Endothelial cell of umbilical vein (primary cell): ENCODE measurements around the gene CACNB4. TPM values are rescaled to one million over a fixed set of nuclear protein-coding genes. Genes with fewer than 3 reads are reported as not detected.

ENCODE experiments used
- BruUV-seq: library from RNA; stranded (reverse); fragments of 400-500 nt; replicated peaks from 2 replicates; lab custom pipeline; 2021; lab: Mats Ljungman, UMichigan
- CTCF ChIA-PET: fragments of 300-600, 350-600 bp; sonication (Branson Sonifier 250); formaldehyde crosslinking; loops from one replicate; lab custom pipeline; 2021; ENCODE audit warnings: antibody characterized with exemption, inconsistent platforms; lab: Charles Lee
- POLR2A ChIA-PET: fragments of 300-600, 350-600 bp; sonication (Branson Sonifier 250); formaldehyde crosslinking; loops from one replicate; lab custom pipeline; 2021; ENCODE audit warnings: antibody characterized with exemption, inconsistent platforms; lab: Charles Lee
- DNase-seq: peaks from one replicate; pipeline ENCODE4 v3.0.0-alpha.2; 2011; ENCODE audit warnings: low read depth, low spot score
- FAIRE-seq: peaks from 2 replicates; lab custom pipeline; 2011; peaks lifted over from hg19 to GRCh38; lab: Jason Lieb, UNC
- H2AFZ ChIP-seq: 2 replicates; pipeline ENCODE4 v1.6.0; 2012; ENCODE audit warnings: low read depth, low read length, control low read depth, inconsistent platforms
- H3K27ac ChIP-seq: 2 replicates; pipeline ENCODE4 v1.5.1; 2011; ENCODE audit warnings: low read depth, mild to moderate bottlenecking, control low read depth, low read length, moderate library complexity; ENCODE audit not compliant: insufficient read depth
- H3K27me3 ChIP-seq, 2 experiments: 2 replicates each; pipeline versions ENCODE4 v1.6.0 to v1.6.1; 2011; ENCODE audit warnings: low read length in 2 of 2, mixed read lengths in 1 of 2; ENCODE audit not compliant: control insufficient read depth in 2 of 2, insufficient read depth in 2 of 2
- H3K36me3 ChIP-seq, 2 experiments: 2 replicates in 1 of 2; 3 replicates in 1 of 2; pipeline ENCODE4 v1.5.1; 2011; ENCODE audit warnings: low read length in 2 of 2, mild to moderate bottlenecking in 1 of 2, moderate library complexity in 1 of 2; ENCODE audit not compliant: control insufficient read depth in 2 of 2, insufficient read depth in 2 of 2; ENCODE audit errors: extremely low read depth in 1 of 2
- H3K4me1 ChIP-seq: 3 replicates; pipeline ENCODE4 v1.5.1; 2011; ENCODE audit warnings: mild to moderate bottlenecking, low read length; ENCODE audit not compliant: control insufficient read depth, insufficient read depth; ENCODE audit errors: extremely low read depth
- H3K4me2 ChIP-seq: 2 replicates; pipeline ENCODE4 v1.6.1; 2011; ENCODE audit warnings: low read length, control low read depth, mixed read lengths; ENCODE audit not compliant: insufficient read depth
- H3K4me3 ChIP-seq, 3 experiments: fragments of 200-600 bp in 1 of 3; sonication (generic), shearing (Covaris generic) in 1 of 3; replicated peaks in 1 of 3; 2 replicates each; pipeline ENCODE4 v1.5.1; 2011 to 2016; ENCODE audit warnings: control low read depth in 3 of 3, low read length in 3 of 3, mild to moderate bottlenecking in 2 of 3, inconsistent platforms in 1 of 3, low read depth in 1 of 3, moderate library complexity in 1 of 3; ENCODE audit not compliant: insufficient read depth in 1 of 3
- H3K79me2 ChIP-seq: 2 replicates; pipeline ENCODE4 v1.6.0; 2012; ENCODE audit warnings: low read length, inconsistent platforms; ENCODE audit not compliant: control insufficient read depth, insufficient read depth
- H3K9ac ChIP-seq: replicated peaks from 2 replicates; pipeline ENCODE3; 2011; ENCODE audit warnings: low read length, control low read depth; ENCODE audit not compliant: insufficient read depth; ENCODE audit errors: extremely low read depth
- H3K9me1 ChIP-seq: replicated peaks from 3 replicates; pipeline ENCODE4 v1.6.0; 2011; ENCODE audit warnings: mild to moderate bottlenecking, low read length; ENCODE audit not compliant: control insufficient read depth, insufficient read depth; ENCODE audit errors: extremely low read depth
- H3K9me3 ChIP-seq: replicated peaks from 2 replicates; pipeline ENCODE4 v1.5.1; 2012; ENCODE audit warnings: low read length, inconsistent platforms; ENCODE audit not compliant: control insufficient read depth, insufficient read depth
- H4K20me1 ChIP-seq: replicated peaks from 2 replicates; pipeline ENCODE3; 2011; ENCODE audit warnings: mild to moderate bottlenecking, low read length; ENCODE audit not compliant: control insufficient read depth, insufficient read depth; ENCODE audit errors: extremely low read depth
- EZH2 ChIP-seq: IDR thresholded peaks from 2 replicates; pipeline ENCODE4 v1.6.1; 2012; ENCODE audit warnings: borderline replicate concordance, low read depth, mild to moderate bottlenecking, moderate library complexity, low read length, inconsistent platforms; ENCODE audit not compliant: severe bottlenecking
- FOS ChIP-seq: IDR thresholded peaks from 2 replicates; pipeline ENCODE4 v1.6.1; 2011; ENCODE audit warnings: mild to moderate bottlenecking, low read length, moderate library complexity, borderline replicate concordance; ENCODE audit not compliant: insufficient read depth
- GATA2 ChIP-seq: IDR thresholded peaks from 2 replicates; pipeline ENCODE4 v1.7.0; 2011; ENCODE audit warnings: low read depth, mild to moderate bottlenecking, moderate library complexity, mixed read lengths, low read length; ENCODE audit not compliant: insufficient read length, insufficient read depth
- MAX ChIP-seq: IDR thresholded peaks from 2 replicates; pipeline ENCODE4 v1.6.1; 2011; ENCODE audit not compliant: insufficient read depth, insufficient read length
- MYC ChIP-seq: IDR thresholded peaks from one replicate; pipeline ENCODE4 v1.6.1; 2011; ENCODE audit warnings: mild to moderate bottlenecking, low read depth, low read length
- POLR2A ChIP-seq: IDR thresholded peaks from 2 replicates; pipeline ENCODE4 v1.6.1; 2012; ENCODE audit warnings: low read depth, mild to moderate bottlenecking, control low read depth, low read length
- dilution Hi-C: fragments of 300-500 bp; cut with MboI; formaldehyde crosslinking; loops from one replicate; pipeline ENCODE4 v1.15.0; 2019; ENCODE audit warnings: low sequenced_read_pairs; ENCODE audit not compliant: extremely low pct_ligation_motif_present
- intact Hi-C: fragments of 100-400 bp; cut with micrococcal nuclease; formaldehyde crosslinking; loops from one replicate; pipeline ENCODE4 v1.10.0; 2022
- polyA plus RNA-seq, 4 experiments: library from polyadenylated mRNA; depleted of rRNA in 3 of 4; stranded (reverse) in 3 of 4; unstranded in 1 of 4; fragments of >200 nt; gene quantifications; 2 replicates each; pipeline versions ENCODE4 v1.2.1 to v1.2.3, GENCODE V29; 2011 to 2012; ENCODE audit warnings: missing spikeins in 1 of 4
- total RNA-seq: library from RNA; stranded (reverse); gene quantifications from 2 replicates; pipeline ENCODE4 v1.2.3, GENCODE V29; 2021
- TF ChIP-seq, protein P1 (sequence below), 2 donors: IDR thresholded peaks; 1 replicate in 1 of 2; 2 replicates in 1 of 2; pipeline ENCODE4 v1.5.1; 2011; ENCODE audit warnings: low read length in 2 of 2, mild to moderate bottlenecking in 2 of 2, moderate library complexity in 2 of 2, control low read depth in 1 of 2, inconsistent platforms in 1 of 2, low read depth in 1 of 2; ENCODE audit not compliant: insufficient read depth in 1 of 2; ENCODE audit errors: extremely low read depth in 1 of 2

CACNB4 gene
- total and polyA plus RNA-seq, 2 donors (not counting 3 experiments of a cell fraction or from before 2014, with no cell fraction given) = 0.23 to 0.58 TPM

DNA sequence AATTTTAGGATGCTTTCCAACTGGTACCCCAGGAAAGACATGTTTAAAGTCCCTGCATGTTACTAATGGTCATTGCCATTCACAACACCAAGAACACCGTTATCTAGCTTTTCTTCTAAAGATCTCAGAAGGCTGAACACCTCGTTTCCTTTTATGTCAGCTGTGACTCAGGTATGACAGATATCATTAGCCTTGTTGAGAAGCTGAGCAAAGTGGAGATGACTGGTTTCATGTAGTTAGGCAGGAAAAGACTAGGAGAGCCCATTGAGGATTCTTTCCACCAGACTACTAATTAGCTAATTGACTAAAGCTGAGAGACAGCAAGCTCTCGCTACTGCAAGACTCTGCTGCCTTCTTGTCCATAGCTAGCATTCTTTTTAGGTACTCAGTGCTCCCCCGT, 238.6 kb downstream of the CACNB4 start:
- H3K79me2 ChIP-seq = no peaks in the 10 kb centered on the region
- H2AFZ ChIP-seq = no peak overlapping the region
- H3K9me1 ChIP-seq = no peaks in the 10 kb centered on the region
- no peak overlapping the region for H3K4me2 ChIP-seq
- no peaks in the 10 kb centered on the region for H3K36me3 ChIP-seq
- no peak overlapping the region for H3K27ac ChIP-seq
- no peaks in the 10 kb centered on the region for H4K20me1 ChIP-seq
- TF ChIP-seq GATA2 (no peak), MYC (no peak), POLR2A (no peak), EZH2 (no peak), FOS (no peak), MAX (no peak)
- TF ChIP-seq, protein P1, sequence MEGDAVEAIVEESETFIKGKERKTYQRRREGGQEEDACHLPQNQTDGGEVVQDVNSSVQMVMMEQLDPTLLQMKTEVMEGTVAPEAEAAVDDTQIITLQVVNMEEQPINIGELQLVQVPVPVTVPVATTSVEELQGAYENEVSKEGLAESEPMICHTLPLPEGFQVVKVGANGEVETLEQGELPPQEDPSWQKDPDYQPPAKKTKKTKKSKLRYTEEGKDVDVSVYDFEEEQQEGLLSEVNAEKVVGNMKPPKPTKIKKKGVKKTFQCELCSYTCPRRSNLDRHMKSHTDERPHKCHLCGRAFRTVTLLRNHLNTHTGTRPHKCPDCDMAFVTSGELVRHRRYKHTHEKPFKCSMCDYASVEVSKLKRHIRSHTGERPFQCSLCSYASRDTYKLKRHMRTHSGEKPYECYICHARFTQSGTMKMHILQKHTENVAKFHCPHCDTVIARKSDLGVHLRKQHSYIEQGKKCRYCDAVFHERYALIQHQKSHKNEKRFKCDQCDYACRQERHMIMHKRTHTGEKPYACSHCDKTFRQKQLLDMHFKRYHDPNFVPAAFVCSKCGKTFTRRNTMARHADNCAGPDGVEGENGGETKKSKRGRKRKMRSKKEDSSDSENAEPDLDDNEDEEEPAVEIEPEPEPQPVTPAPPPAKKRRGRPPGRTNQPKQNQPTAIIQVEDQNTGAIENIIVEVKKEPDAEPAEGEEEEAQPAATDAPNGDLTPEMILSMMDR (IDR thresholded peaks at IDR 0.05; ENCODE audit: extremely low read depth in 1 of 2, insufficient read depth in 1 of 2, low read depth in 1 of 2, low read length in 2 of 2) = no peak
- H3K4me3 ChIP-seq = no peak overlapping the region
- H3K4me1 ChIP-seq = no peaks in the 10 kb centered on the region
- peaks cover 0 to 6% of the 10 kb centered on the region in 2 experiments for H3K27me3 ChIP-seq
- no peak for DNase-seq
- ChIA-PET POLR2A (no interaction called here), CTCF (no interaction called here)
- no peaks in the 10 kb centered on the region for H3K9me3 ChIP-seq
- intact Hi-C loops = no loop called here
- BruUV-seq = no TSS peak
- dilution Hi-C loops = no loop called here
- H3K9ac ChIP-seq = no peak overlapping the region
- no peak for FAIRE-seq

- no peak overlapping the region for H3K4me2 ChIP-seq
- H3K79me2 ChIP-seq = no peaks in the 10 kb centered on the region
- no peaks in the 10 kb centered on the region for H3K36me3 ChIP-seq
- CTCF ChIA-PET = no interaction called here
- POLR2A ChIA-PET = no interaction called here
- no peak overlapping the region for H3K9ac ChIP-seq
- H3K4me3 ChIP-seq = no peak overlapping the region
- dilution Hi-C loops = no loop called here
- H3K4me1 ChIP-seq = peaks cover 3% of the 10 kb centered on the region
- BruUV-seq = no TSS peak
- no peak overlapping the region for H2AFZ ChIP-seq
- no peak for DNase-seq
- no peaks in the 10 kb centered on the region for H4K20me1 ChIP-seq
- H3K9me3 ChIP-seq = no peaks in the 10 kb centered on the region
- TF ChIP-seq, protein P1 (IDR thresholded peaks at IDR 0.05; ENCODE audit: extremely low read depth in 1 of 2, insufficient read depth in 1 of 2, low read depth in 1 of 2, low read length in 2 of 2) = no peak
- TF ChIP-seq FOS = no peak
- TF ChIP-seq EZH2 = no peak
- TF ChIP-seq MYC = no peak
- no peaks in the 10 kb centered on the region for H3K9me1 ChIP-seq
- FAIRE-seq = no peak
- no peak overlapping the region for H3K27ac ChIP-seq
- intact Hi-C loops = no loop called here
- H3K27me3 ChIP-seq = peaks cover 0 to 6% of the 10 kb centered on the region in 2 experiments
Measured at GRCh38 chr2:151857650-151858049, 241.2 kb downstream of the CACNB4 start.
